ENCODE results near the gene TBRG1. TPM values are rescaled to one million over a fixed set of nuclear protein-coding genes. Genes with fewer than 3 reads are reported as not detected.

TBRG1 gene
- polyA plus RNA-seq, 2 of the 4 experiments (the other 2 are of a cell fraction): 13.6 to 29.2 TPM

DNA sequence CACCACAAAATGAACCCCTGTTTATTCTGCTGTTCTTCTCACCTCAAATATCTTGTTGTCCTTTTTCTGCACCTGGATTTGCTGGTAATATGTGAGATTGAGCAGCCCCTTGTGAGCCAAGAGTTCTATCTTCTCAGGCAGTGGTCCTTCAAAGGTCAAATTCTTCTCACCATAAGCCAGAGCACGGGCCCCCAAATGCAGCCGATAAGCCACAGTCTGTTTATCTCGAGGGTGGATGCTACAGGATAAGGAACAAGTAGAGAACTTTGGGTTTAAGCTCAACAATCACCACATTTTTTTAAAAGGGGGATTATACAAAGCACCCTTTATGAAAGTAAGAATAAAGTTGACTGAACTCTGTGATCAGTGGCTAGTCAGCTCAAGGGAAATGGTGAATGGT lies 15.8 kb downstream of the TBRG1 start:
- TF ChIP-seq CBX2 (IDR thresholded peaks at IDR 0.05; ENCODE audit: borderline replicate concordance, low read depth): no peak
- no peak for TF ChIP-seq HOXA7 (CRISPR knock-in tag; IDR thresholded peaks at IDR 0.05)
- no peak for TF ChIP-seq MAZ (IDR thresholded peaks at IDR 0.05; ENCODE audit: borderline replicate concordance, low read depth, low read length)
- TF ChIP-seq ZSCAN20 (CRISPR knock-in tag; IDR thresholded peaks at IDR 0.05): no peak
- no peak for TF ChIP-seq SREBF2 (IDR thresholded peaks at IDR 0.05)
- TF ChIP-seq FOXS1 (CRISPR knock-in tag; IDR thresholded peaks at IDR 0.05): no peak
- TF ChIP-seq, protein P1, sequence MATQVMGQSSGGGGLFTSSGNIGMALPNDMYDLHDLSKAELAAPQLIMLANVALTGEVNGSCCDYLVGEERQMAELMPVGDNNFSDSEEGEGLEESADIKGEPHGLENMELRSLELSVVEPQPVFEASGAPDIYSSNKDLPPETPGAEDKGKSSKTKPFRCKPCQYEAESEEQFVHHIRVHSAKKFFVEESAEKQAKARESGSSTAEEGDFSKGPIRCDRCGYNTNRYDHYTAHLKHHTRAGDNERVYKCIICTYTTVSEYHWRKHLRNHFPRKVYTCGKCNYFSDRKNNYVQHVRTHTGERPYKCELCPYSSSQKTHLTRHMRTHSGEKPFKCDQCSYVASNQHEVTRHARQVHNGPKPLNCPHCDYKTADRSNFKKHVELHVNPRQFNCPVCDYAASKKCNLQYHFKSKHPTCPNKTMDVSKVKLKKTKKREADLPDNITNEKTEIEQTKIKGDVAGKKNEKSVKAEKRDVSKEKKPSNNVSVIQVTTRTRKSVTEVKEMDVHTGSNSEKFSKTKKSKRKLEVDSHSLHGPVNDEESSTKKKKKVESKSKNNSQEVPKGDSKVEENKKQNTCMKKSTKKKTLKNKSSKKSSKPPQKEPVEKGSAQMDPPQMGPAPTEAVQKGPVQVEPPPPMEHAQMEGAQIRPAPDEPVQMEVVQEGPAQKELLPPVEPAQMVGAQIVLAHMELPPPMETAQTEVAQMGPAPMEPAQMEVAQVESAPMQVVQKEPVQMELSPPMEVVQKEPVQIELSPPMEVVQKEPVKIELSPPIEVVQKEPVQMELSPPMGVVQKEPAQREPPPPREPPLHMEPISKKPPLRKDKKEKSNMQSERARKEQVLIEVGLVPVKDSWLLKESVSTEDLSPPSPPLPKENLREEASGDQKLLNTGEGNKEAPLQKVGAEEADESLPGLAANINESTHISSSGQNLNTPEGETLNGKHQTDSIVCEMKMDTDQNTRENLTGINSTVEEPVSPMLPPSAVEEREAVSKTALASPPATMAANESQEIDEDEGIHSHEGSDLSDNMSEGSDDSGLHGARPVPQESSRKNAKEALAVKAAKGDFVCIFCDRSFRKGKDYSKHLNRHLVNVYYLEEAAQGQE (IDR thresholded peaks at IDR 0.05): no peak
- TF ChIP-seq ZNF302 (CRISPR knock-in tag; IDR thresholded peaks at IDR 0.05): no peak
- TF ChIP-seq RCOR1 (IDR thresholded peaks at IDR 0.05; ENCODE audit: low read depth, low read length): no peak
- TF ChIP-seq CBX8 (IDR thresholded peaks at IDR 0.05): no peak
- no peak for TF ChIP-seq ESRRA (IDR thresholded peaks at IDR 0.05; ENCODE audit: borderline replicate concordance, low read length)
- no peak for TF ChIP-seq TFCP2L1 (CRISPR knock-in tag; IDR thresholded peaks at IDR 0.05)
- TF ChIP-seq, protein P2, sequence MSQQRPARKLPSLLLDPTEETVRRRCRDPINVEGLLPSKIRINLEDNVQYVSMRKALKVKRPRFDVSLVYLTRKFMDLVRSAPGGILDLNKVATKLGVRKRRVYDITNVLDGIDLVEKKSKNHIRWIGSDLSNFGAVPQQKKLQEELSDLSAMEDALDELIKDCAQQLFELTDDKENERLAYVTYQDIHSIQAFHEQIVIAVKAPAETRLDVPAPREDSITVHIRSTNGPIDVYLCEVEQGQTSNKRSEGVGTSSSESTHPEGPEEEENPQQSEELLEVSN (IDR thresholded peaks at IDR 0.05; ENCODE audit: borderline replicate concordance, low read depth): no peak
- TF ChIP-seq GATA3 (IDR thresholded peaks at IDR 0.05; ENCODE audit: borderline replicate concordance): no peak
- DNase-seq (ENCODE audit: low read depth in 1 of 2, low spot score in 1 of 2) (no peak), FAIRE-seq (no peak), ATAC-seq (no peak)
- H3K27ac ChIP-seq: no peak overlapping the region
- CTCF ChIA-PET: no interaction called here
- H3K4me2 ChIP-seq: no peak overlapping the region
- no peaks in the 10 kb centered on the region for H3K4me1 ChIP-seq
- H3K9me3 ChIP-seq: no peaks in the 10 kb centered on the region
- H3K4me3 ChIP-seq: no peak overlapping the region
- WGBS (ENCODE audit: missing lambda C conversion rate): 95% methylated on average over 3 of the region's 3 CpGs
- POLR2A ChIA-PET: no interaction called here

DNA sequence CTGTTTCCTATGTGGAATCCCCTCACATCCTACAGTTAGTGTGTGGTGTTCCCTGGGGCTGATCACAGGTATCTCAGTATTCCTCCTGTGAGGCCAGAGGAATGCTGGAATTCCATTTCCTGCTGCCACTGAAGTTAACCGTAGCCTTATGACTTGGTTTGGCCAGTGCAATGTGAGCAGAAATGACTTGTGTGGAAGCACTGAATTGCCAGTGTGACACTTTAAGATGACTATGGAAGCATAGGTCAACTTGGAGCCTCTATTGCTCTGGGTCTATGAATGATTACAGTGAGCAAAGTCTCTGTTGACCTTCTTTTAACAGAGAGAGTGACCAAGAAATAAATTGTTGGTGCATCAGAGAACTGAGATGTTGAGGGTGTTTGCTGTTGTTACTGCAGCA lies 16.5 kb downstream of the TBRG1 start:
- 71% methylated on average over 1 of the region's 1 CpG for WGBS (ENCODE audit: missing lambda C conversion rate)
- no peak for TF ChIP-seq CBX2 (IDR thresholded peaks at IDR 0.05; ENCODE audit: borderline replicate concordance, low read depth)
- TF ChIP-seq MAZ (IDR thresholded peaks at IDR 0.05; ENCODE audit: borderline replicate concordance, low read depth, low read length): no peak
- TF ChIP-seq CHD4 (IDR thresholded peaks at IDR 0.05; ENCODE audit: borderline replicate concordance): no peak
- no peak for TF ChIP-seq SREBF2 (IDR thresholded peaks at IDR 0.05)
- TF ChIP-seq HDAC2 (IDR thresholded peaks at IDR 0.05): no peak
- no peak for TF ChIP-seq NR3C1 (IDR thresholded peaks at IDR 0.05)
- no peak for TF ChIP-seq CBX8 (IDR thresholded peaks at IDR 0.05)
- TF ChIP-seq NFE2L2 (conservative IDR thresholded peaks at IDR 0.05; ENCODE audit: low read length): no peak
- TF ChIP-seq KDM5A (IDR thresholded peaks at IDR 0.05): no peak
- TF ChIP-seq, protein P3, sequence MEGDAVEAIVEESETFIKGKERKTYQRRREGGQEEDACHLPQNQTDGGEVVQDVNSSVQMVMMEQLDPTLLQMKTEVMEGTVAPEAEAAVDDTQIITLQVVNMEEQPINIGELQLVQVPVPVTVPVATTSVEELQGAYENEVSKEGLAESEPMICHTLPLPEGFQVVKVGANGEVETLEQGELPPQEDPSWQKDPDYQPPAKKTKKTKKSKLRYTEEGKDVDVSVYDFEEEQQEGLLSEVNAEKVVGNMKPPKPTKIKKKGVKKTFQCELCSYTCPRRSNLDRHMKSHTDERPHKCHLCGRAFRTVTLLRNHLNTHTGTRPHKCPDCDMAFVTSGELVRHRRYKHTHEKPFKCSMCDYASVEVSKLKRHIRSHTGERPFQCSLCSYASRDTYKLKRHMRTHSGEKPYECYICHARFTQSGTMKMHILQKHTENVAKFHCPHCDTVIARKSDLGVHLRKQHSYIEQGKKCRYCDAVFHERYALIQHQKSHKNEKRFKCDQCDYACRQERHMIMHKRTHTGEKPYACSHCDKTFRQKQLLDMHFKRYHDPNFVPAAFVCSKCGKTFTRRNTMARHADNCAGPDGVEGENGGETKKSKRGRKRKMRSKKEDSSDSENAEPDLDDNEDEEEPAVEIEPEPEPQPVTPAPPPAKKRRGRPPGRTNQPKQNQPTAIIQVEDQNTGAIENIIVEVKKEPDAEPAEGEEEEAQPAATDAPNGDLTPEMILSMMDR (IDR thresholded peaks at IDR 0.05): no peak
- no peak for TF ChIP-seq BHLHE40 (IDR thresholded peaks at IDR 0.05; ENCODE audit: low read depth, low read length)
- TF ChIP-seq EHF (CRISPR knock-in tag; IDR thresholded peaks at IDR 0.05): no peak
- no peak overlapping the region for H3K4me3 ChIP-seq
- no peak overlapping the region for H3K27ac ChIP-seq
- ChIA-PET POLR2A (interaction anchor here (1.0 kb wide), 1 partner anchor 17 kb away, joined by 3 read pairs; the partner anchor contains the start of gene TBRG1), CTCF (interaction anchor here (1.1 to 1.3 kb wide), 2 partner anchors 120 to 239 kb away, joined by 3 read pairs; no protein-coding TSS in a partner anchor)
- H3K9me3 ChIP-seq: no peaks in the 10 kb centered on the region
- no peak for DNase-seq (ENCODE audit: low read depth in 1 of 2, low spot score in 1 of 2)
- ATAC-seq: no peak
- no peak for FAIRE-seq
- no peaks in the 10 kb centered on the region for H3K4me1 ChIP-seq
- no peak overlapping the region for H3K4me2 ChIP-seq

Data from A549 (cell line).